T-cell (primary cell): ENCODE results near the gene PDXDC1. TPM values are rescaled to one million over a fixed set of nuclear protein-coding genes. Genes with fewer than 3 reads are reported as not detected.
"Not testable (repeated sequence)": the region's sequence is repeated elsewhere in the genome, so short reads cannot be mapped to it uniquely, and the experiment has no call there.

Experiments
- ATAC-seq, 4 experiments: fragments of 200-7000 bp in 3 of 4; fragments of 150-1000 bp in 1 of 4; cut with Tn5 transposase; replicated peaks in 1 of 4; 1 replicate in 3 of 4; 2 replicates in 1 of 4; pipeline ENCODE4 v1.10.0; 2021; ENCODE audit warnings: moderate library complexity in 3 of 4, mild to moderate bottlenecking in 2 of 4, moderate number of reproducible peaks in 1 of 4
- CTCF ChIA-PET, 2 donors: fragments of 300-600 bp; sonication (Branson Sonifier 250); formaldehyde crosslinking; loops; one replicate each; lab custom pipeline; 2022; ENCODE audit warnings: antibody characterized with exemption in 2 of 2; lab: Charles Lee
- POLR2A ChIA-PET, 2 donors: fragments of 300-600 bp; sonication (Branson Sonifier 250); formaldehyde crosslinking; loops; one replicate each; lab custom pipeline; 2022; ENCODE audit warnings: antibody characterized with exemption in 2 of 2; lab: Charles Lee
- DNase-seq, 35 experiments: peaks; one replicate each; pipeline versions ENCODE4 v3.0.0 to v3.0.0-alpha.2; 2013 to 2023
- H3K27ac ChIP-seq: one replicate; pipeline ENCODE4 v1.5.1; 2013; ENCODE audit warnings: low read length
- H3K27me3 ChIP-seq, 2 experiments: replicated peaks in 1 of 2; 1 replicate in 1 of 2; 2 replicates in 1 of 2; pipeline versions ENCODE4 v1.6.1 to v1.7.0; 2013; ENCODE audit warnings: low read length in 1 of 2, mixed read lengths in 1 of 2; ENCODE audit not compliant: control insufficient read depth in 2 of 2, insufficient read depth in 2 of 2; ENCODE audit errors: extremely low read depth in 1 of 2
- H3K36me3 ChIP-seq, 2 donors: 1 replicate in 1 of 2; 2 replicates in 1 of 2; pipeline versions ENCODE4 v1.6.1 to v1.7.0; 2013; ENCODE audit warnings: low read length in 1 of 2; ENCODE audit not compliant: control insufficient read depth in 2 of 2, insufficient read depth in 1 of 2; ENCODE audit errors: extremely low read depth in 1 of 2
- H3K4me1 ChIP-seq, 2 experiments: 1 replicate in 1 of 2; 2 replicates in 1 of 2; pipeline versions ENCODE4 v1.6.1 to v1.7.0; 2013; ENCODE audit warnings: low read length in 2 of 2, mixed read lengths in 1 of 2; ENCODE audit not compliant: insufficient read depth in 2 of 2, control insufficient read depth in 1 of 2; ENCODE audit errors: extremely low read depth in 1 of 2
- H3K4me3 ChIP-seq, 2 donors: 1 replicate in 1 of 2; 2 replicates in 1 of 2; pipeline versions ENCODE4 v1.5.1 to v1.7.0; 2013; ENCODE audit warnings: mild to moderate bottlenecking in 2 of 2, low read length in 1 of 2, moderate library complexity in 1 of 2; ENCODE audit not compliant: control insufficient read depth in 1 of 2; ENCODE audit errors: extremely low read depth in 1 of 2
- H3K9me3 ChIP-seq: 2 replicates; pipeline ENCODE4 v1.7.0; 2013
- H3K27ac Mint-ChIP-seq, 2 donors: one replicate each; pipeline ENCODE4 v1.8.0; 2020 to 2021; ENCODE audit warnings: mild to moderate bottlenecking in 2 of 2, mixed read lengths in 2 of 2
- H3K27me3 Mint-ChIP-seq, 2 donors: one replicate each; pipeline ENCODE4 v1.8.0; 2021 to 2022; ENCODE audit warnings: mixed read lengths in 2 of 2
- H3K36me3 Mint-ChIP-seq: one replicate; pipeline ENCODE4 v1.8.0; 2021; ENCODE audit warnings: mixed read lengths
- H3K4me1 Mint-ChIP-seq, 3 donors: one replicate each; pipeline ENCODE4 v1.8.0; 2020 to 2022; ENCODE audit warnings: mixed read lengths in 3 of 3, mild to moderate bottlenecking in 1 of 3
- H3K4me3 Mint-ChIP-seq, 3 donors: one replicate each; pipeline ENCODE4 v1.8.0; 2020 to 2022; ENCODE audit warnings: mild to moderate bottlenecking in 3 of 3, mixed read lengths in 3 of 3, moderate library complexity in 3 of 3
- H3K9me3 Mint-ChIP-seq, 3 donors: one replicate each; pipeline ENCODE4 v1.8.0; 2020 to 2022; ENCODE audit warnings: mixed read lengths in 3 of 3
- WGBS: methylation state at CpG from one replicate; pipeline ENCODE4 v1.1.5; 2013; ENCODE audit warnings: missing lambda C conversion rate; ENCODE audit not compliant: insufficient coverage; 5-methylcytosine and 5-hydroxymethylcytosine counted together
- total RNA-seq, 35 experiments: library from RNA in 6 of 35; stranded (reverse) in 6 of 35; fragments of 120-200 nt in 1 of 35; gene quantifications; one replicate each; pipeline versions ENCODE4 v1.2.1 to v1.2.4 and lab custom pipeline; 2013 to 2026

Gene PDXDC1
- total RNA-seq, 5 donors from 2014 or later (not counting 1 experiment from before 2014, with no cell fraction given), result 63.3 to 84.7 (median 72.4) TPM

DNA sequence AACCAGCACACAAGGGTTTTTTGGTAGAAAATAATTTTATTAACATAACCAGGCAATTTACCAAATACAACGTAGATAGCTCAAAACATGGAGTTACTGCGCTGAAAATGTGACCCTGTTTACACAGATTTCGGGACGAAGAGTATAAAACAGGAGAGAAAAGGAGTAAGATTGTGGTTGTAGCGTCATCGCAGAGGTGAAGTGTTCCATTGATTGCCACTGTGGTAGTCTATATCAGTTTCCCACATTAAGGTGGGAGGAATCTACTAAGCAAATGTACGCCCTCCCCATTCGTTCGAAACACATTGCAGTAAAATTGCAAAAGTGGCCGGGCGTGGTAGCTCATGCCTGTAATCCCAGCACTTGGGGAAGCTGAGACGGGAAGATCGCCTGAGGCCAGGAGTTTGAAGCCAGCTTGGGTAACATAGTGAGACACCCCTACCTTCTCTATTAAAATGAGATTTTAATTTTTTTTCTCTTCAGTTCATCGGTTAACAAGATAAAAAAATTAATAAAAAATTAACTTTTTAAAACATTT is 972 bp upstream of the PDXDC1 start:
- ATAC-seq, H3K9me3 Mint-ChIP-seq, H3K27ac Mint-ChIP-seq, DNase-seq, CTCF ChIA-PET, H3K36me3 ChIP-seq, H3K27me3 Mint-ChIP-seq, H3K27me3 ChIP-seq, H3K9me3 ChIP-seq, H3K36me3 Mint-ChIP-seq, POLR2A ChIA-PET: not testable (repeated sequence)
- Histone ChIP-seq H3K27ac (peak overlapping the region; percentile 67), H3K4me1 (peaks cover 0 to 18% of the 10 kb centered on the region in 2 experiments), H3K4me3 (peak overlapping the region in 1 of 2 donors; percentile 69)
- H3K4me1 Mint-ChIP-seq, result peaks cover 24 to 27% (median 26%) of the 10 kb centered on the region in 3 donors
- WGBS, result no CpG with 5 or more reads among the region's 14 CpGs
- H3K4me3 Mint-ChIP-seq, result peak overlapping the region; percentile 86 to 89 (median 88)

DNA sequence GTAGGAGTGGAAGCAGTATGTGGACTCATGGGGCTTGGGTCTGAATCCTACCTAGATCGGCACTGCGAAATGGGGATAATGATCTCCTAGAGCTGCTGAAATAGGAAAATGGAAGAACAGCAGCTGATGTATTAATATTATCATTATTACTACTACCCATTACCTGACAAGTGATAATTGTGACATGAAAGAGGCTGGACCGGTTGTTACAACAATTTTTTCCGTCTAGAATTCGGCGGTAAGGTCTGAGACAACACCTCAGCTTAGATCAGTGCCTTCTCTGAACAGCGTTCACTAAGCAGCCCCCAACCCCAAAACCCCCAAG is 533 bp upstream of the PDXDC1 start:
- Histone ChIP-seq H3K4me3 (peak overlapping the region; percentile 15 to 69), H3K27ac (peak overlapping the region; percentile 67), H3K4me1 (peaks cover 0 to 18% of the 10 kb centered on the region in 2 experiments)
- POLR2A ChIA-PET, H3K27me3 Mint-ChIP-seq, H3K9me3 ChIP-seq, H3K36me3 ChIP-seq, H3K9me3 Mint-ChIP-seq, H3K27me3 ChIP-seq, H3K36me3 Mint-ChIP-seq, ATAC-seq: not testable (repeated sequence)
- peak in 1 of 35 experiments; percentile 89 for DNase-seq
- Mint-ChIP-seq H3K27ac (peak overlapping the region; percentile 89 to 90), H3K4me3 (peak overlapping the region; percentile 86 to 89 (median 88)), H3K4me1 (peaks cover 25 to 31% (median 26%) of the 10 kb centered on the region in 3 donors)
- CTCF ChIA-PET, result interaction anchor here in 1 of 2 donors (1.2 kb wide), 1 partner anchor 48 kb away, joined by 3 read pairs; no protein-coding TSS in a partner anchor
- WGBS, result no CpG with 5 or more reads among the region's 7 CpGs

DNA sequence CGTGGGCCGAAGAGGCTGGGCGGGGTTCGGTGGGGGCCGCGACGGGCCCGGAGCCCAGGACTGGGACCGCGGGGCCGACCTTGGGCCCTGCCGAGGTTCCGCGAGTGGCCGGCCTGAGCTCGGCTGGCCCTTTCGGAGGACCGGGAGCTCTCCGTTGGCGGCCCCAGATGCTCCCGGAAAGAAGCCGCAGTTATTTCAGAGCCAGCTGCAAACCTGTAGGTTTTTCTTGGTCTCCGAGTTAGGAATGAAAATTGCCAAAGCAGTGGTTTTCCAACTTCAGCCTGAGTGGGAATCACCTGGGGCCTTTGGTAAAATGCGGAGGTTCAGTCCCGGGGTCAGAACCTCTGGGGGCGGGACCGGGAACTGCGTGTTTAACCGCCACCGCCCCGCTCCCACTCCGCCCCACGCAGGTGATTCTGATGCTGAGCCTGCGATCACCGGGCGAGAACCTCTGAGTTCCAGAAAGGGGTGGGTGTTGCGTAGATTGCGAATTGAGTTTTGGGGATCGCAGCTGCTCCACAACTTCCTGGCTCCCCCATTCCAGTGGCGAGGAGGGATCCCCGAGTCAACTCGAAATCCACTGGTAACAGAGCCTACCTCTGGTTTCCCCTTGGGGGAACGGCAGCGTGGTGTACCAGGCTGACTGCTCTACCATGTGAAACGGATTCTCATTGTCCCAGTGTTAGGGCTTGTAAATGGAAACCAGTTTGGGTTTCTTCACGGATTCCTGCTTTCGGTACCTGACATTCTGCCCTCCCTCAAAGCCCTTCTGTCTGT is 780 bp downstream of the PDXDC1 start:
- H3K4me1 ChIP-seq, result peaks cover 0 to 18% of the 10 kb centered on the region in 2 experiments
- 2% methylated on average over 13 of the region's 47 CpGs for WGBS
- DNase-seq (peak; percentile 27 to 75 (median 60)), ATAC-seq (peak; percentile 9 to 46 (median 26))
- Mint-ChIP-seq H3K4me3 (peak overlapping the region; percentile 86 to 89 (median 88)), H3K4me1 (peaks cover 32 to 41% (median 34%) of the 10 kb centered on the region in 3 donors), H3K27ac (peak overlapping the region; percentile 69 to 84)
- POLR2A ChIA-PET, result interaction anchor here in 1 of 2 donors (0.6 kb wide), 1 partner anchor 913 kb away, joined by 3 read pairs; the partner anchor contains the start of gene CEP20
- not testable (repeated sequence) for H3K9me3 ChIP-seq, H3K9me3 Mint-ChIP-seq, H3K36me3 ChIP-seq, H3K27me3 ChIP-seq, H3K27ac ChIP-seq, H3K27me3 Mint-ChIP-seq, H3K36me3 Mint-ChIP-seq
- peak overlapping the region; percentile 69 to 71 for H3K4me3 ChIP-seq
- CTCF ChIA-PET, result interaction anchor here in 1 of 2 donors (1.2 kb wide), 1 partner anchor 46 kb away, joined by 3 read pairs; no protein-coding TSS in a partner anchor

DNA sequence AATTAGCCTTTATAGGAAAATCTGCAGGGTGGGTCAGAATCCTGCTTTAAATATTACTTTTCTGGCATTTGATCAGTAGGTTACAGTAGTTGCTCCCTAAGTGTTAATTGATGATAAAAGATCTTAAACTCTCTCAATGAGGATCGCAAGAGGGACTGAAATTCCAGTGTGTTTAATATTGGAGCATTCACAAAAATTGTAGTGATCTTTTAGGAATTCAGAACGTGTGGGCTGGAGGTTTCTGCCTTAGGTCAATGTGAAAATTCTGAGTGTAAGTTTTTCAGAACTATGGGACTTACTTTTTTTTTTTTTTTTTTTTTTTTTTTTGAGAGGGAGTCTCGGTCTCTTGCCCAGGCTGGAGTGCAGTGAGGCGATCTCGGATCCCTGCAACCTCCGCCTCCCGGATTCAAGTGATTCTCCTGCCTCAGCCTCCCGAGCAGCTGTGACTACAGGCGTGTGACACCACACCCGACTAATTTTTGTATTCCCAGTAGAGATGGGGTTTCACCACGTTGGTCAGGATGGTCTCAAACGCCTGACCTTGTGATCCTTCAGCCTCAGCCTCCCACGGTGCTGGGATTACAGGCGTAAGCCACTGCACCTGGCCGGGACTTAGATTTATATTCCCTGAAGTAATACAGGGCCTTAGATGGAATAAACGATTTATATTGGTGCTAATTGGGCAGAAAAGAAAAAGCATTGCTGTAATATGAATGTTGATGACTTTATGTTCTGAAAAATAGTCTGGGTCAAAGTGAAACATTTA is 2.3 kb downstream of the PDXDC1 start:
- H3K36me3 Mint-ChIP-seq, H3K27ac Mint-ChIP-seq, H3K9me3 ChIP-seq, H3K4me3 ChIP-seq, ATAC-seq, H3K27me3 ChIP-seq, CTCF ChIA-PET, DNase-seq, H3K27ac ChIP-seq, H3K9me3 Mint-ChIP-seq, H3K27me3 Mint-ChIP-seq, POLR2A ChIA-PET, H3K36me3 ChIP-seq: not testable (repeated sequence)
- WGBS, result 78% methylated on average over 6 of the region's 16 CpGs
- H3K4me3 Mint-ChIP-seq, result peak overlapping the region; percentile 19 to 88 (median 86)
- H3K4me1 Mint-ChIP-seq, result peaks cover 42 to 54% (median 47%) of the 10 kb centered on the region in 3 donors
- peaks cover 0 to 18% of the 10 kb centered on the region in 2 experiments for H3K4me1 ChIP-seq

DNA sequence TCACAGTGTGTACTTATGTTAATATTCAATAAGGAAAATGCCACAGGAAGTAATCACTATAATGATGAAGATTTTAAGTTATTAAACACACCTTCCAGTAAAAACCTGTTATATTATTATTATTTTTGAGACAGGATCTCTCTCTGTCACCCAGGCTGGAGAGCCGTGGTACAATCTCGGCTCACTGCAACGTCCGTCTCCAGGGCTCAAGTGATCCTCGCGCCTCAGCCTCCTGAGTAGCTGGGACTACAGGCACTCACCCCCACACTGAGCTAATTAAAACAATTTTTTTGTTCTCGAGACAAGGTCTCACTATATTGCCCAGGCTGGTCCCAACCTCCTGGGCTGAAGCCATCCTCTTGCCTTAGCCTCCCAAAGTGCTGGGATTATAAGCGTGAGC is 3.5 kb downstream of the PDXDC1 start:
- H3K27ac Mint-ChIP-seq, H3K36me3 ChIP-seq, DNase-seq, H3K27me3 Mint-ChIP-seq, H3K9me3 ChIP-seq, H3K27ac ChIP-seq, ATAC-seq, H3K36me3 Mint-ChIP-seq, H3K4me3 Mint-ChIP-seq, H3K27me3 ChIP-seq, CTCF ChIA-PET, H3K4me3 ChIP-seq, H3K9me3 Mint-ChIP-seq, POLR2A ChIA-PET: not testable (repeated sequence)
- 96% methylated on average over 6 of the region's 8 CpGs for WGBS
- peaks cover 44 to 61% (median 51%) of the 10 kb centered on the region in 3 donors for H3K4me1 Mint-ChIP-seq
- peaks cover 0 to 18% of the 10 kb centered on the region in 2 experiments for H3K4me1 ChIP-seq

DNA sequence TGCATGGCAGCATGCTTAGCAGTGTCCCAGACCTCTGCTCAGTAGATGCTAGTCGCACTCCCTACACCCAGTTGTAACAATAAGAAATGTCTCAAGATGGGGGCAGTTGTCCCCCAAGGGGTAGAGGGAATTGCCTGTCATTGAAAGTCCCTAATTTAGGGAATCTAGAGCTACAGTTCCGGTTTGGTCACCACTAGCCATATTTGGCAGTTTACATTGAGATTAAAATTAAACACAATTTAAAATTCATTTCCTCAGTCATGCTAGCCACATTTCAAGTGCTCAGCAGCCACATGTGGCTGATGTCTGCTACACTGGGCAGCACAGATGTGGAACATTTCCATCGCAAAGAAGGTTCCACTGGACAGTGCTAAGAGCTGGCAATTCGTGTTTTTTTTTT is 4.1 kb downstream of the PDXDC1 start:
- CTCF ChIA-PET, H3K27me3 ChIP-seq, POLR2A ChIA-PET, H3K9me3 Mint-ChIP-seq, H3K9me3 ChIP-seq, H3K27ac Mint-ChIP-seq, H3K4me3 Mint-ChIP-seq, DNase-seq, H3K36me3 ChIP-seq, H3K36me3 Mint-ChIP-seq, ATAC-seq, H3K4me3 ChIP-seq, H3K27ac ChIP-seq, H3K27me3 Mint-ChIP-seq: not testable (repeated sequence)
- whole genome bisulfite sequencing, result 94% methylated on average over 2 of the region's 4 CpGs
- H3K4me1 Mint-ChIP-seq, result peaks cover 44 to 60% (median 52%) of the 10 kb centered on the region in 3 donors
- H3K4me1 ChIP-seq, result peaks cover 0 to 17% of the 10 kb centered on the region in 2 experiments
